ENCODE results near the gene NFIB. TPM values are rescaled to one million over a fixed set of nuclear protein-coding genes. Genes with fewer than 3 reads are reported as not detected.

NFIB gene
- total RNA-seq, 2 experiments from 2014 or later, result 13.7 to 25.1 TPM

- CTCF ChIA-PET (ENCODE audit: unreplicated experiment), result interaction anchor here (0.8 kb wide), 1 partner anchor 349 kb away, joined by 3 read pairs; no protein-coding TSS in a partner anchor
- no peak overlapping the region; the same call in 1 of the 2 replicates for H3K4me2 ChIP-seq (ENCODE audit: low read length)
- intact Hi-C loops (cut with micrococcal nuclease; ENCODE audit: unreplicated experiment), result loop anchor here (2.0 to 5.0 kb wide), 5 partner anchors 271 to 925 kb away; no protein-coding TSS in a partner anchor
- POLR2A ChIA-PET, result interaction anchor here (0.7 to 0.8 kb wide), 4 partner anchors 18 to 70 kb away, joined by 3 to 4 read pairs (median 4); no protein-coding TSS in a partner anchor
- peak; percentile 91 for TF ChIP-seq CTCF (conservative IDR thresholded peaks at IDR 0.05; ENCODE audit: low read length)
- no peak for TF ChIP-seq EZH2phosphoT487 (IDR thresholded peaks at IDR 0.05; ENCODE audit: borderline replicate concordance, low read depth, low read length)
- H4K20me1 ChIP-seq (ENCODE audit: insufficient read depth, low read length), result no peaks in the 10 kb centered on the region
- H3K36me3 ChIP-seq (ENCODE audit: insufficient read depth, low read length), result no peaks in the 10 kb centered on the region
- H3K4me1 ChIP-seq (ENCODE audit: insufficient read depth, low read length, poor library complexity, severe bottlenecking), result no peaks in the 10 kb centered on the region
- DNase-seq (ENCODE audit: low spot score), result peak; percentile 81
- no peak overlapping the region for H3K4me3 ChIP-seq (ENCODE audit: low read depth, low read length, poor library complexity, severe bottlenecking)
- H2AFZ ChIP-seq (ENCODE audit: low read length), result peak overlapping the region; percentile 69
- H3K79me2 ChIP-seq (ENCODE audit: insufficient read depth, low read depth, low read length), result no peaks in the 10 kb centered on the region
- BruUV-seq (replicated peaks), result no TSS peak
- H3K9me3 ChIP-seq (ENCODE audit: low read length), result no peaks in the 10 kb centered on the region
- no peaks in the 10 kb centered on the region for H3K9me2 ChIP-seq (ENCODE audit: insufficient read depth, low read length)
- no peak overlapping the region for H3K27ac ChIP-seq (ENCODE audit: low read depth, low read length, poor library complexity, severe bottlenecking)
Observed at GRCh38 chr9:14353222-14354056, 39.5 kb upstream of the NFIB start.

GRCh38 chr9:14352503-14352902 is 38.6 kb upstream of the NFIB start:
- POLR2A ChIA-PET, result no interaction called here
- no peaks in the 10 kb centered on the region for H3K4me1 ChIP-seq (ENCODE audit: insufficient read depth, low read length, poor library complexity, severe bottlenecking)
- TF ChIP-seq CTCF (conservative IDR thresholded peaks at IDR 0.05; ENCODE audit: low read length), result no peak
- no peak for TF ChIP-seq EZH2phosphoT487 (IDR thresholded peaks at IDR 0.05; ENCODE audit: borderline replicate concordance, low read depth, low read length)
- no peaks in the 10 kb centered on the region for H4K20me1 ChIP-seq (ENCODE audit: insufficient read depth, low read length)
- no peak overlapping the region for H3K27ac ChIP-seq (ENCODE audit: low read depth, low read length, poor library complexity, severe bottlenecking)
- H3K9me2 ChIP-seq (ENCODE audit: insufficient read depth, low read length), result no peaks in the 10 kb centered on the region
- no peaks in the 10 kb centered on the region for H3K79me2 ChIP-seq (ENCODE audit: insufficient read depth, low read depth, low read length)
- no peaks in the 10 kb centered on the region for H3K36me3 ChIP-seq (ENCODE audit: insufficient read depth, low read length)
- no peak for DNase-seq (ENCODE audit: low spot score)
- H3K4me2 ChIP-seq (ENCODE audit: low read length), result no peak overlapping the region
- H3K9me3 ChIP-seq (ENCODE audit: low read length), result no peaks in the 10 kb centered on the region
- H3K4me3 ChIP-seq (ENCODE audit: low read depth, low read length, poor library complexity, severe bottlenecking), result no peak overlapping the region
- no TSS peak for BruUV-seq (replicated peaks)
- intact Hi-C loops (cut with micrococcal nuclease; ENCODE audit: unreplicated experiment), result loop anchor here (2.0 to 5.0 kb wide), 5 partner anchors 270 to 924 kb away; no protein-coding TSS in a partner anchor
- H2AFZ ChIP-seq (ENCODE audit: low read length), result no peak overlapping the region
- CTCF ChIA-PET (ENCODE audit: unreplicated experiment), result no interaction called here
